HUDEP-2 (cell line): ENCODE results near the gene SMYD3.
A peak's percentile ranks its signal among the peaks of the same experiment; 100 is the strongest.
"Not testable (repeated sequence)": the region's sequence is repeated elsewhere in the genome, so short reads cannot be mapped to it uniquely, and the experiment has no call there.

Source experiments
- DNase-seq, 76 experiments: peaks; one replicate each; lab custom pipeline; 2025; ENCODE audit not compliant: unreplicated experiment in 76 of 76; lab: John Stamatoyannopoulos, UW

The SMYD3 gene

DNA sequence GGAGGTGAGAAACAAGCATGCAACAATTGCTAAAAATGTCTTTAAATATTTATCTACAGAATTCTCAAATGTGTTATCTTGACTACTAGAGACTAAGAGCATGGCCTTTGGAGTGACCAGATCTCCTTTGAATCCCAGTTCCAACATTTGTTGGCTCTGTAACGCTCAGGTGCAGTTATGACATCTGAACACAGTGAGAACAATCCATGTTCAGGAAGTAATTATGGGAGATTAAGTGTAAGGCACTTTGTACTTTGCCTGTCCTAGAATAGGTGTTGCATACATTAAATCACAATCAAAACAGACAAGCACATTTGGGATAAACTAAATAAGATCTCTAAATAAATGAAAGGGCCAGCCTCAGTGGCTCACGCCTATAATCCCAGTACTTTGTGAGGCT lies 454.5 kb downstream of the SMYD3 start:
- no peak for DNase-seq

DNA sequence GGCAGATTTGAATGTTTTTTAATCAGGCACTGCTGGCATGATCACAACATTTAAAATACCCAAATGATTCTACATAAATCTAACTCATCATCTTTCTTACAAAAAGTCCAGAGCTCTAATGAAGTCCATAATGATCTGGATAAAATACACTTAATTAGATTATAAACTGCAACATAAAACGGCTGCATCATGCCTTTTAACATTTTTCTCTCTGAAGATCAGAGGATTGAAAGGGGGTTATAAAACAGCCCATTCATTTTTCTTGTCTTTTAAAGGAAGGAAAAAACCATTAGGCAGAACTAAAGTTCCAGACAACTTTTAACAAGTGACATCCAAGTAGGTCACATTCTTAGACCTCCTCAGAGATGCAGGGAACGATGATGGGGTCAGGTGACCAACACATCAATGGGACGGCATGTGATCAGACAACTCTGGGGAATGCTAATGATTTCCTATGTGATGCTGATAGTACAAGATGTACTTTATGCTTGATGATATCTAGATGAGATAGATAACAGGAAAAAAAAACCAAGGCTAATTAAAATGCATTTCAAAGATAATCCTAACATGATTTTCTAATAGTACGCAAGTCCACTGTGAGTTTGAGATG lies 455.1 kb downstream of the SMYD3 start:
- DNase-seq, result no peak

DNA sequence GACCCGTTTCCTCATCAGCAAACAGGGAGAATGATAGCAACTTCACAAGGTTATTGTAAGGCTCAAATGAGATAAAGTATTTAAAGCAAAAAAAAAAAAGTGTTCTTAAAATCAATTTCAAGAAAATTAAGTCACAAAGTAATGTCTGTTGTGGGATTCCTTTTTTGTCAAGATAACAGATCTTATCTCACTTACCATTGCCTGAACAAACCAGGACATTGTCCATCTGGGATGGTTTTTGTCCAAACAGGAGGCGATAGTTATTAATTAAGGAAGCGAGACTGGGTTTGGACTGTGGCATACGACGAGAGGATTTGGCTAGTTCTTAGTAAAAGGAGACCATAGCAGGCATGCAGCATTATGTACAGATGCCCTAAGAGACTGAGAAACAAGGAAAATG lies 458.4 kb downstream of the SMYD3 start:
- no peak for DNase-seq

DNA sequence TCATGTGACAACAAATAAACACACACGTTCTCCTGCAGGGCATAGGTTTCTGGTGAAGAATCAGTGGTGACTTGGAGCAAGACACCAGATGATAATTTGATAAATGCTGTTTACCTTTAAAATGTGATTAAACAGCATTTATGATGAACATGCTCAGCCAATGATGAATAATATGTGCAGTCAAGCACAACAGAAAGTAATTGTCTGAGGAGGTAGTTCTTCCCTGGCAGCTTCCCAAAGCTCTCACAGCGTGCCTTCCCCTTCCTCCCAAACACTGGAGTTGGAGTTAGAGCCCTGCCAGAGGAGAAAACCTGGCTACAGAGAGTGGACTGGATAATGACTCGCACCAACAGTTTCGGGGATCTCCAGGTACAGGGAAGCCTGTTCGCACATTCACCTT lies 463.5 kb downstream of the SMYD3 start:
- no peak for DNase-seq

DNA sequence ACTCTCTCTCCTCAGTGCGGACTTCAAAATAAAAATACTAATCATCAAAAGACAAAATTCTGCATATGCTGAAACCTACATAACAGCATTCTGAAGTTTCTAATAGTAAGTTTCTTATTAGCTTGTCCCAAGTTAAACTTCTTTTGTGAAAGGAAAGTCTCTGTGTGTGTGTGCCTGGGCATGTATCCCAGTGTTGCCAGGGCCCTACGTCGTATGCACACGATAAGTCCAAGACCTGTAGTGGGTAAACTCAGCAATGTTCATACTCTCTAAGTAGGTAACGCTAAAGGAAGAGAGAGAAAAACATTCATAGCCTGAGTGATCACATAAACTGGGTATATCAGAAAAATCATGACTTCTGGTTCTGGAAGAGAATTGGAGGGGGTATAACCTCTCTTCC lies 465.7 kb downstream of the SMYD3 start:
- DNase-seq, result no peak

DNA sequence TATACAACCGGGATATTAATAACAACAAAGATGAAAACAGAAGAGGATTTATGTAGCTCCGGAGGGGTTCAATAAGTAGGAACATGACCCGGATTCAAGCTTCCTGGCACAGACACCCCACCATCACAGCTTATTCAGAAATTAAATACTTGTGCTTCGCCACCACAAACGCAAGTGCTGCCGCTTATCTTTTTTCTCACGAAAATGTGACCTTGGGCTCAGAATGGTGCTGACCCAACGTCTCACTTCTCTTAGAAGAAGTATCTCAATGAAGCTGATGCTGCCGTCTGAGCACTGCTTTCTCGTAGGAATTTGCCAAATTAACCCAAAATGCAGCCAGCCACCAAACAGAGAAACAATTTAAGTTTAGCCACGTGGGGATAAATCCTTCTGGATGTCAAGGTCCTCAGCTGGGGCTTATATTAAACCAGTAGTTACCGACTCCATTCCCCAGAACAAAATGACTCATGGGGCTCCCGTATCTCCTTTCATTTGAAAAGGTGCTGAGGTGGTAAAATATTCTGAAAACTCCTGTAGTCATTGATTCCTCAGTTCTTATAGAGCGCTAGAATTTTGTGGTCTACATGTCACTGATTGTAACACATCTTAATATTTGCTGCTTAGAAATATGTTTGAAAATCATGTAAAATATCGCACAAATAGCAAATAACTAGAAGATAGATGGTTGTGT lies 466.7 kb downstream of the SMYD3 start:
- DNase-seq, result no peak

DNA sequence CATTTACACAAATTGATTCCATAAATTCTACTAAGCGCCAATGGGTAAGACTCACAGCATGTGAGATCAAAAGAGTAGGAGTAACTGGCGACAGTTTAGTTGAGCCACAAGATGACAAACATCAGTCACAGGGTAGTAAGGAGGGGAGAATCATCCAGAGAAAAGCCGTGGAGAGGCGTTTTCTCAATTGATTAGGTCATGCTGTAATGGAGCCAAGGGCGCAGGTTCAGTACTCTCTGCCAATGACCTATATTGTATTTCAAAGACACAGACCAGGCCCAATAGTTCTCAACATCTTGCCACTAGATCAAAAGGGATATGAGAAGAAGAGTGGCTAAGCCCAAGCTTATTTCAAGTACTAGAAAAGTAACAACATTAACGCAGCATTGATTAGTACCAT lies 467.5 kb downstream of the SMYD3 start:
- DNase-seq, result no peak

DNA sequence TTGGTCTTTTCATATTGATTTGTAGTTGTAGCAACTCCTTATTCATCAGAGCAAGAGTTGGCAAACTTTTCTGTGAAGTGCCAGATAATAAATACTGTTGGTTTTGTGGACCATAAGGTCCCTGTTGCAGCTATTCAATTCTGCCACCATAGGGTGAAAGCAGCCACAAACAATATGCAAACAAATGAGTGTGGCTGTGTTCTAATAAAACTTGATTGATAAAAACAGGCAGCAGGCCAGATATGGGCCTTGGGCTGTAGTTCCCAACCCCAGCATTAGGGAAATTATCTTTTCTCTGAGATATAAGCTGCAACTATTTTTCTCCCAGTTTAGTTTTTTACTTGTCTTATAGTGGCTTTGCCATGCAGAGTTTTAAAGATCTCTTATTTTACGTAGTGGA lies 469.2 kb downstream of the SMYD3 start:
- no peak for DNase-seq

DNA sequence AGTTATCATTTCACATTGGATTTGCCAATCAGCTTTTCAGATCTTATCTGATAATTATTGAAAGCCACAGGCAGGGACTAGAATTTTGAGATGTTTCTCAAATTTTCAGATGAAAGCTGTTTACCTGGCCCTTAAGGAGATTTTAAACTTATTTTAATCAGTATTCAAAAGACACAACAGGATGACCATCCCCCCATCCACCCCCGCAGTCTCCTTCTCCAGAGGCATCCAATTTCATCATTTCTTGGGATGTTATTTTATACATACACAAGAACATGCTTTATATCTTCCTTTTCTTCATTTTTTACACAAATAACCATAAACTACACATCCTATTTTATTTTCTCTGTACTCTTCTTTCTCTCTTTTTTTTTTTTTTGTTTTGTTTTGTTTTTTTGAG lies 470.9 kb downstream of the SMYD3 start:
- no peak for DNase-seq

DNA sequence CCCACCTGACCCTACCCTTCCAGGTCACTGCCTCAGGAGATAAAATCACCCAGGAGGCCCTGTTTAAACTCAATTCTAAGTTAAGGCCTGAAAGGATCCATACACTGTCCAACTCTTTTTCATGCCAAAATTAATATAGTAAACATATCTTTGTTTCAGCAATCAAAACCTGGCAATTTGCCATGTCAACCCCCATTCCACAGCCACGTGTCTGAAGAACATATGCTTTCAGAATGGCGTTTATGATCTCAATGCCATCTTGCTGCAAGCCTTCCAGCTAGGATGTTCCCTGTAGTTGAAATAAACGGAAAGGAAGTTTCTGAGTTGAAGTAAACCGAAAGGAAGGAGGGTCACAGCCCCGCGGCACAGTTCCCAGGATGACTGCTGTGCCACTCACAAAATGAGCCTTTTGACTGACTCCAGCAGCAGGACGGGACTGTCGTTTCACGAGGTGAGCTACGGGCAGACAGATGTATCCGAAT lies 472.0 kb downstream of the SMYD3 start:
- DNase-seq, result no peak

DNA sequence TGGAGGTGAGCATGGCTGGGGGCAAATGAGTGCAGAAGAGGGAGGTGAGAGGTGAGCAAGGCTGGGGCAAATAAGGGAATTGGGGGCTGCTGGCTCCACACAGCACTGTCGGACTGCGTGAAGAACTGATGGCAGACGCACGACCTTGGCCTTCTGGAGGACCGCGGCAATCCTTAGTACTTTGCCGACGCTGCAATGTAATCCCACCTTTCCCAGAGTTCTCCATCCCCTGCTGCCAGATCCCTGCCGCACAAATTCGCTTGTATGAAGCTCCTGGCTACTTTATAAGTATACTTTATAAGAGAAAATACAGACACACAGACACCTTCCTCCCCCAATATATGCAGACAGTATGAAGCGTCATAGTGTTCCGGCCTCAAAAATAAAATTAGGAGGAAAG lies 472.4 kb downstream of the SMYD3 start:
- DNase-seq, result no peak

DNA sequence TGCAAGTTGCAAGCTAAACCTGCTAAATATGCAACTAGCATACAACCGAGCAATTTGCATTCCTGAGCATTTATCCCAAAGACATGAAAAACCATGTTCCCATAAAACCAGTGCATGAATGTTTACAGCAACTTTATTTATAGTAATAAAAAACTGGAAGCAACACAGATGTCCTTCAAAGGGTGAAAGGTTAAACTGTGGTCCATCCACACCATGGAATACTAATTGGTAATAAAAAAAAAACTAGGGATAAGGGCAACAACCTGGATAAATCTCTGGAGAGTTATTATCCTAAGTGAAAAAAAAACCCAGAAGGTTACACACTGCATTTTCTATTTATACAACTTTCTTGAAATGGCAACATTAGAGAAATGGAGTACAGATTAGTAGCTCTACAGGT lies 474.1 kb downstream of the SMYD3 start:
- no peak for DNase-seq

DNA sequence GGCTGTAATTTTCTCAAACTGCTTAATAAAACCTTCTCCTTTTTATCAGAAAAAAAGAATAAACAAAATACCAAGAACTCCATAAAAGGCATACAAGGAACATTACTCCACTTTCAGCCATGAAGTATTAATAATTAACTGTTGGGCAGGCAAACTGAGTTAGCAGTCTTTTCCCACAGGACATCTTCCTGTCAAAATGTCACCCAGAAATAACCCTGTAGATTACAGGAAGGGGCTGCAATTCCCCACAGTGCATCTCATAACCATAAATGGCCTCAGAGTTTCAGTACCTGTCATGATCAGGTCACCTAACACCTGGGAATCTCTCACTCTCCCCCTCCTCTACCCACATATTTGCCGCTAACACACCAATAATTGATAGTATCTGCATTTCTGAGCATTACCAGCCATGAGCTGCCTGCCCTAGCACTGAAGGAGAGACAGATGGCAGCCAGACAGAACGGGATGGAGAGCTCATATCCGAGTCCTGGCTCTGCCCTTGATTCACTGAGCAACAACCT lies 475.0 kb downstream of the SMYD3 start:
- DNase-seq, result no peak

DNA sequence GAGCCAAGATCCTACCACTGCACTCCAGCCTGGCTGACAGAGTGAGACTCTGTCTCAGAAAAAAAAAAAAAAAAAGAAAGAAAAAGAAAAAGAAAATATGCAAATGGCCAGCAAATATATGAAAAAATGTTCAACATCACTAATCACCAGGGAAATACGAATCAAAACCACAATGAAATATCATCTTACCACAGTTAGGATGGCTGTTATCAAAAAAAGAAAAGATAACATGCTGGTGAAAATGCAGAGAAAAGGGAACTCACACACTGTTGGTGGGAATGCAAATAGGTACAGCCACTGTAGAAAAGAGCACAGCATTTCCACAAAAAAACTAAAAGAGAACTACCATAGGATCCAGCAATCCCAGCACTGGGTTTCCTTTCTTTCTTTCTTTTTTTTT lies 477.5 kb downstream of the SMYD3 start:
- no peak for DNase-seq

DNA sequence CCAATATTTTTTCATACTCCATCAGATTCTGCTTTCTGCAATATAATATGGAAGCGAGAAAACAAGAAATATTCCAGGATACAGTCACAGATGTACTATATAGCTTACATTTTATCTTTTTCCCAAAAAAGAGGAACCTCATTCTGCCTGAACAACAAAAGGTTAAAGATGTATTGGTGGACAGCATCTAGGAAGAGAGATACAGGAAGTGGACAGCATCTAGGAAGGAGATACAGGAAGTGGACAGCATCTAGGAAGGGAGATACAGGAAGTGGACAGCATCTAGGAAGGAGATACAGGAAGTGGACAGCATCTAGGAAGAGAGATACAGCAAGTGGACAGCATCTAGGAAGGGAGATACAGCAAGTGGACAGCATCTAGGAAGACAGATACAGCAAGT lies 483.0 kb downstream of the SMYD3 start:
- DNase-seq, result not testable (repeated sequence)

DNA sequence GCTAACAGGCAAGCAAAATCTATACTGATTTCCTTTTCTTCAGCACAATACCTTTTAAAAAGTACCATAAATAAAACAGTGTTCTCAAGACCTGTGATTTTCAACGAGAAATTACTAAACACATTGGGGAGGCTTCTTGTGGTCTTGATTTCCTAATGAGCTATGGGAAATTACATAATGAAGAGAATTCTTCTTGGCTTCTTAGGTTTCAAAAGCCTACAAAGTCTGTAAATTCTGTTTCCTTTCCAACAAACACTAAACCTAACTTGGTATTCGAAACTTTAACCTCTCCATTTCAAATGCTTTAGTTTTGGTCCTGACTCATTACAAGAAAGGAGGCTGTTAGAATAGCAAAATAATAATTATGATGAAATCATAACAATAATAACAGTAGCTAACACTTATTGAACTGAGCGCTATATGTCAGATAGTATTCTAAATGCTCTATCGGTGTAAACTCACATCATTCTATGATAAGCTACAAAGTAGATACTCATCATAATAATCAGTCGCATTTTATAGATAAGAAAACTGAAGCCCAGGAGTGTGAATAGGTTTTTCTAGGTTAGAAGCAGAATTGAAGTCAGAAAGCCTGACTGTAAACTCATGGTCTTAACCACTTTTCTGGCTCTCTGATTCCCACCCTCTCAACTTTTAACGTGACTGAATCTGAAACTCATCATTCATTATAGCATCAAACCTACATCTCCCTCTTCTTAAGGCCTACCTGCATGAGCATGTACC lies 486.7 kb downstream of the SMYD3 start:
- no peak for DNase-seq

DNA sequence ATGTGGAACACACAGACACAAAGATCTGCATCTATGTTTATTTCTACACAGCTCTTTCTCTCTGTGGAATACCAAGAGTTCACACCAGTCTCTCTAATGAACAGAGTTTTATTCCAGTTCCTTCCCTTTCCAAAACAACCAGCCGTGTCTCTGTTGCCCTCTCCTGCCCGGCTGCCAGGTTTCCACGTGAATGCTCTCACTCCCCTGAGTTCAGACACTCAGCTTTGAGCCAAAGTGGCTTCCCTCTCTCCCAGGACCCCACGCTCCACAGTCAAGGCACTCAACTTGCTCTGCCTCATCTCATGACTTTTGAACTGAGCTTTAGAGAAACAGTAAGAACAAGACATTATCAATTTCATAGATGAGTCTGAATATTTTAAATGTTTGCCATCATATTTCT lies 488.9 kb downstream of the SMYD3 start:
- DNase-seq, result no peak

DNA sequence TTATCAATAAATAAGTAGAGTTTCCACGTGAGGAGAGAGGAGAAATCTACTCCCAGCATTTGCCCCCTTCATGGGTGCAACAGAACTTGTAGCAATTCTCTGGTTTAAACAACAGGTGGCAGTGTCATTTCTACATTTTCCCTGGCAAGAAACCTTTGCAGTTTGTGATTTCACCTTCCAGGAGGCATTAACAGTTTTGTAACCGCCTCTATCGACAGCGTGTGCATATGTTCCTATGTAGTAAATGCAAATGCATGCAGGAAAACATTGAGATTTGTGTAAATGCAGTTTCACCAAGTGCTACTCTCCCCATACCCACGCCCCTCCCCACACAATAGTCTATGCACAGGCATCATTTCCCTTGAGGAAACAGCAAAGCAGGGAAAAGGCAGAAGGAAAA lies 494.7 kb downstream of the SMYD3 start:
- DNase-seq, result peak in 17 of 76 experiments; percentile 3 to 36 (median 10)

DNA sequence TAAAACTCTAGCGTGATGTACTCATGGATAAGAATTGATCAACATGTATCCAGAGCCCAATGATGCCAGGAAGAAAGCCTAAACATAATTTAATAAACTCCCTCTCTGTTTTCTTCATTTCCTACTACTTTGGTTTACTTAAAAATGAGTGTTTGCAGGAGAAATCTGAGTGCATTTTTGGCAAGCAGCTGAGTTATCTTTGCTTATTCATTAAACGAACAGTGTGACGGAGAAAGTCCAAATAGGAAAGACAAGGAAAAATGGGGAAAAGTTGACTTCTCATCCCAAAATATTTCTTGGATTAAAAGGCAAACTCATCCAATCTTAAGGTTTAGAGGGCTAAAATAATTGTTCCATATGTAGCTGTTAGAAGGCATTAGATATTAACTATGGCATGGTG lies 496.7 kb downstream of the SMYD3 start:
- DNase-seq, result no peak

DNA sequence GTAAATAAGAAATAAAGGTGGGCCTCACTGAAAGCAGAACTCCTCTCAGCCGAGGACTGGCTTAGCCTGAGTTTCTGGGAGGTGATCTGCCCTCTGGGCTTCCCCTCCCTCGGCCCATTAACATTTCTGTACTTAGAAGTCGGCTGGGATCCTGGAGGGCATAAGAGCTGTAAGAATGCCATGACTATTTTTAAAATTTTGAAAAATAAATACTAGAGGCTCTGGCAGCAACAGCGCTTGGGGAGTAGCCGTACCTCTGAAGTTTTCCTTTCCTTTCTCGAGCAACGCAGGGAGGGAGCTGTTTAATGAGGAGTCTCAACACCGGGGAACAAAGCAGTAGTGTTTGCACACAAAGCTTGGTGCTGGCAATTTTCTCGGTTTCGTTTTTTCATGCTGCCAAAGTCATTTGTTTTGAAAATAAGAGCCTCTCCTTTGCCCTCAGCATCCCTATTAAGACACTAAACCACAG lies 498.7 kb downstream of the SMYD3 start:
- no peak for DNase-seq

DNA sequence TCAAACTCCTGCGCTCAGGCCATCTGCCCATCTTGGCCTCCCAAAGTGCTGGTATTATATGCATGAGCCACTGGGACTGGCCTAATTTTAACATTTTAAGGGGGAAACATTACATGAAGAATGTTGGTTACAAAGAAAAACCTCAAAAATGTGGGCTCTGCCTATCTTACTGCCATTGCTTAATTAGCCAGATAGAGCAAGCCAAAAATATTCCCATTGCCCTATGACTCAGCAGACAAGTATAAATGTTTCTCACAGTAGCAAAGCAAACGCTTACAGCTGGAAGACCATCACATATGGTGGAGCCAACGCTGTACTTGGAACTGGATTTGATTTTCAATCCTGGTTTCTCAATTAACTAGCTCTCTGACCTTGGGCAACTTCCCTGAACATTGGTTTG lies 502.0 kb downstream of the SMYD3 start:
- no peak for DNase-seq

DNA sequence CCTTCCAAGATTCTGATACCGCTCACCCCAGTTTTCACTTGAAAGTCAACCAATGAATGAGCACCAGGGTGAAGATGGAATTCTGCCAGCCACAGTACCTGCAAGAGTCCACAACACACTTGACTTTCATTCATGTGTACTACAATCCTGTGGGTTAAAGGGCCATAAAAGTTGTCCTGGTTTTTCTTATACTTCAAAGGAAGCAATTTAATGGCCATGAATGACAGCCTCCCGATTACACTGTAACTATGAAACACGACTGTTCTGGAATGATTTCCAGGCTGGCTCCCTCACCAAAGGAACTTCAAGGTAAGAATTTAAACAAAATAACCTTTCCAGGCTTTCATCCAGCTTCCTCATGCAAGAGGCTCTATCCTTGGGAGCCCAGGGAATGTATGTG lies 502.8 kb downstream of the SMYD3 start:
- no peak for DNase-seq
